ENCODE measurements around the gene PRKCA.
A peak's percentile ranks its signal among the peaks of the same experiment; 100 is the strongest.

GRCh38 chr17:66451188-66452149, 149.1 kb downstream of the PRKCA start:
- TF ChIP-seq TAF1 (IDR thresholded peaks at IDR 0.05; ENCODE audit: borderline replicate concordance, insufficient read depth, low read length) = no peak; the same call in 1 of the 2 replicates
- TF ChIP-seq SIN3A (IDR thresholded peaks at IDR 0.05; ENCODE audit: borderline replicate concordance, insufficient read depth, low read length) = peak; percentile 42; the same call in 1 of the 2 replicates
- peak; percentile 48; the same call in 1 of the 2 replicates for TF ChIP-seq POLR2AphosphoS5 (IDR thresholded peaks at IDR 0.05; ENCODE audit: low read depth, low read length)
- TF ChIP-seq, protein P1, sequence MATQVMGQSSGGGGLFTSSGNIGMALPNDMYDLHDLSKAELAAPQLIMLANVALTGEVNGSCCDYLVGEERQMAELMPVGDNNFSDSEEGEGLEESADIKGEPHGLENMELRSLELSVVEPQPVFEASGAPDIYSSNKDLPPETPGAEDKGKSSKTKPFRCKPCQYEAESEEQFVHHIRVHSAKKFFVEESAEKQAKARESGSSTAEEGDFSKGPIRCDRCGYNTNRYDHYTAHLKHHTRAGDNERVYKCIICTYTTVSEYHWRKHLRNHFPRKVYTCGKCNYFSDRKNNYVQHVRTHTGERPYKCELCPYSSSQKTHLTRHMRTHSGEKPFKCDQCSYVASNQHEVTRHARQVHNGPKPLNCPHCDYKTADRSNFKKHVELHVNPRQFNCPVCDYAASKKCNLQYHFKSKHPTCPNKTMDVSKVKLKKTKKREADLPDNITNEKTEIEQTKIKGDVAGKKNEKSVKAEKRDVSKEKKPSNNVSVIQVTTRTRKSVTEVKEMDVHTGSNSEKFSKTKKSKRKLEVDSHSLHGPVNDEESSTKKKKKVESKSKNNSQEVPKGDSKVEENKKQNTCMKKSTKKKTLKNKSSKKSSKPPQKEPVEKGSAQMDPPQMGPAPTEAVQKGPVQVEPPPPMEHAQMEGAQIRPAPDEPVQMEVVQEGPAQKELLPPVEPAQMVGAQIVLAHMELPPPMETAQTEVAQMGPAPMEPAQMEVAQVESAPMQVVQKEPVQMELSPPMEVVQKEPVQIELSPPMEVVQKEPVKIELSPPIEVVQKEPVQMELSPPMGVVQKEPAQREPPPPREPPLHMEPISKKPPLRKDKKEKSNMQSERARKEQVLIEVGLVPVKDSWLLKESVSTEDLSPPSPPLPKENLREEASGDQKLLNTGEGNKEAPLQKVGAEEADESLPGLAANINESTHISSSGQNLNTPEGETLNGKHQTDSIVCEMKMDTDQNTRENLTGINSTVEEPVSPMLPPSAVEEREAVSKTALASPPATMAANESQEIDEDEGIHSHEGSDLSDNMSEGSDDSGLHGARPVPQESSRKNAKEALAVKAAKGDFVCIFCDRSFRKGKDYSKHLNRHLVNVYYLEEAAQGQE (IDR thresholded peaks at IDR 0.05; ENCODE audit: insufficient read depth in 1 of 2, low read depth in 2 of 2, low read length in 2 of 2) = no peak; a peak in 1 of 4 replicates
- TF ChIP-seq FOXP2 (optimal IDR thresholded peaks at IDR 0.05; ENCODE audit: borderline replicate concordance, extremely low read depth, extremely low read length, insufficient read depth) = no peak
